K562 (cell line): ENCODE measurements around the gene LIMK1. TPM values are rescaled to one million over a fixed set of nuclear protein-coding genes. Genes with fewer than 3 reads are reported as not detected.

Experiments used
- ATAC-seq: fragments of 200-7000 bp; cut with Tn5 transposase; 3 replicates; pipeline ENCODE4 v1.9.1; 2020; ENCODE audit warnings: moderate library complexity
- BruUV-seq: library from RNA; stranded (reverse); fragments of 400-500 nt; replicated peaks from 2 replicates; lab custom pipeline; 2021; lab: Mats Ljungman, UMichigan
- CTCF ChIA-PET: fragments of 300-600 bp; formaldehyde crosslinking; extraction: SDS; loops from one replicate; lab custom pipeline; 2021; ENCODE audit warnings: low intra/inter-chr PET ratio; lab: Yijun Ruan, JAX
- POLR2A ChIA-PET: fragments of 300-600, 350-650 bp; sonication (Branson Sonifier 250); formaldehyde crosslinking; extraction: SDS; loops from one replicate; lab custom pipeline; 2021; ENCODE audit warnings: antibody characterized with exemption, inconsistent platforms; lab: Yijun Ruan, JAX
- DNase-seq, 4 experiments: peaks; one replicate each; pipeline versions ENCODE4 v3.0.0 to v3.0.0-alpha.2; 2011 to 2018; ENCODE audit warnings: low spot score in 3 of 4, mixed read lengths in 3 of 4; ENCODE audit errors: extremely low read depth in 1 of 4
- FAIRE-seq: peaks from 2 replicates; lab custom pipeline; 2011; peaks lifted over from hg19 to GRCh38; lab: Jason Lieb, UNC
- H2AFZ ChIP-seq: 2 replicates; pipeline ENCODE4 v1.6.0; 2011; ENCODE audit warnings: low read depth, low read length, control low read depth, inconsistent platforms
- H3K27ac ChIP-seq: fragments of 200-600 bp; 3 replicates; pipeline ENCODE4 v1.8.0; 2011; ENCODE audit warnings: low read depth, mild to moderate bottlenecking, control low read depth, inconsistent platforms, low read length, moderate library complexity, mixed read lengths; ENCODE audit errors: extremely low read depth
- H3K27me3 ChIP-seq, 2 experiments: fragments of 300-600 bp in 1 of 2; 2 replicates in 1 of 2; 3 replicates in 1 of 2; pipeline versions ENCODE4 v1.6.0 to v1.8.0; 2011; ENCODE audit warnings: inconsistent platforms in 2 of 2, low read length in 2 of 2, mild to moderate bottlenecking in 1 of 2, mixed read lengths in 1 of 2, moderate library complexity in 1 of 2; ENCODE audit not compliant: control insufficient read depth in 2 of 2, insufficient read depth in 2 of 2
- H3K36me3 ChIP-seq: fragments of 300-600 bp; 3 replicates; pipeline ENCODE4 v1.8.0; 2011; ENCODE audit warnings: mild to moderate bottlenecking, low read length, inconsistent platforms; ENCODE audit not compliant: control insufficient read depth, insufficient read depth
- H3K4me1 ChIP-seq, 2 experiments: fragments of 200-600 bp in 1 of 2; replicated peaks in 1 of 2; 2 replicates in 1 of 2; 3 replicates in 1 of 2; pipeline versions ENCODE4 v1.5.1 to v1.8.0; 2011; ENCODE audit warnings: inconsistent platforms in 2 of 2, low read length in 2 of 2, mild to moderate bottlenecking in 1 of 2, mixed read lengths in 1 of 2, moderate library complexity in 1 of 2; ENCODE audit not compliant: control insufficient read depth in 2 of 2, insufficient read depth in 2 of 2
- H3K4me2 ChIP-seq: 2 replicates; pipeline ENCODE4 v1.6.1; 2011; ENCODE audit warnings: low read length, control low read depth, inconsistent platforms, mixed read lengths; ENCODE audit not compliant: insufficient read depth
- H3K4me3 ChIP-seq: fragments of 200-600 bp; sonication (generic), shearing (Covaris generic); 2 replicates; pipeline ENCODE4 v1.5.1; 2016; ENCODE audit warnings: control low read depth, inconsistent platforms
- H3K79me2 ChIP-seq: fragments of 200-600 bp; 3 replicates; pipeline ENCODE4 v1.8.0; 2011; ENCODE audit warnings: low read length, inconsistent platforms; ENCODE audit not compliant: control insufficient read depth, insufficient read depth
- H3K9ac ChIP-seq, 2 experiments: 2 replicates each; pipeline versions ENCODE4 v1.6.0 to v1.6.1; 2011; ENCODE audit warnings: low read depth in 2 of 2, low read length in 2 of 2, control low read depth in 1 of 2, inconsistent platforms in 1 of 2, mild to moderate bottlenecking in 1 of 2, mixed read lengths in 1 of 2; ENCODE audit not compliant: insufficient read depth in 1 of 2
- H3K9me1 ChIP-seq: one replicate; pipeline ENCODE4 v1.6.0; 2011; ENCODE audit warnings: inconsistent platforms, mild to moderate bottlenecking, low read length, moderate library complexity; ENCODE audit not compliant: control insufficient read depth, insufficient read depth
- H3K9me3 ChIP-seq: replicated peaks from 2 replicates; pipeline ENCODE4 v1.5.1; 2011; ENCODE audit warnings: low read depth, low read length, inconsistent platforms; ENCODE audit not compliant: control insufficient read depth, insufficient read depth
- H4K20me1 ChIP-seq: replicated peaks from 2 replicates; pipeline ENCODE4 v1.6.1; 2011; ENCODE audit warnings: low read length, inconsistent platforms, mixed read lengths; ENCODE audit not compliant: control insufficient read depth, insufficient read depth
- ARNT ChIP-seq, 2 experiments: fragments of 450-650 bp; IDR thresholded peaks; 2 replicates each; pipeline ENCODE4 v1.6.1; 2016; ENCODE audit warnings: mild to moderate bottlenecking in 1 of 2
- BRD4 ChIP-seq: fragments of 200-600 bp; sonication (generic); IDR thresholded peaks from 2 replicates; pipeline ENCODE4 v1.6.1; 2017; ENCODE audit warnings: inconsistent platforms
- ELF4 ChIP-seq: fragments of 450-650 bp; formaldehyde crosslinking; IDR thresholded peaks from 2 replicates; pipeline ENCODE4 v1.4.0; 2022; ENCODE audit warnings: missing genetic modification characterization
- EP300 ChIP-seq: IDR thresholded peaks from 2 replicates; pipeline ENCODE4 v1.6.1; 2012; ENCODE audit warnings: low read length, improper control_type of control experiment
- ETV1 ChIP-seq: fragments of 450-650 bp; conservative IDR thresholded peaks from 2 replicates; pipeline ENCODE4 v1.6.1; 2016; ENCODE audit warnings: missing genetic modification characterization, control low read depth, low read depth, missing compliant biosample characterization
- FOS ChIP-seq: IDR thresholded peaks from 3 replicates; pipeline ENCODE4 v1.6.1; 2011; ENCODE audit not compliant: insufficient read length; ENCODE audit errors: extremely low read depth
- FOXP1 ChIP-seq: sonication (generic); formaldehyde crosslinking; IDR thresholded peaks from 2 replicates; pipeline ENCODE4 v1.8.0; 2022; ENCODE audit warnings: mild to moderate bottlenecking, missing genetic modification reagents
- GTF2F1 ChIP-seq: IDR thresholded peaks from 2 replicates; pipeline ENCODE4 v1.6.1; 2011; ENCODE audit warnings: low read depth, low read length, improper control_type of control experiment
- MEF2D ChIP-seq: conservative IDR thresholded peaks from 2 replicates; pipeline ENCODE4 v1.6.1; 2016; ENCODE audit warnings: low read depth, missing genetic modification characterization, missing compliant biosample characterization
- MTA1 ChIP-seq: fragments of 450-650 bp; IDR thresholded peaks from 2 replicates; pipeline ENCODE4 v1.6.1; 2017; ENCODE audit warnings: borderline replicate concordance
- NR4A1 ChIP-seq, 2 experiments: fragments of 250-450 bp in 1 of 2; fragments of 450-650 bp in 1 of 2; sonication (Bioruptor Pico) in 1 of 2; IDR thresholded peaks; 2 replicates each; pipeline versions ENCODE4 v1.4.0 to v1.6.1; 2016 to 2020; ENCODE audit warnings: mild to moderate bottlenecking in 2 of 2, missing compliant biosample characterization in 1 of 2, missing genetic modification characterization in 1 of 2, moderate library complexity in 1 of 2
- RCOR1 ChIP-seq, 2 experiments: IDR thresholded peaks; 2 replicates each; pipeline ENCODE4 v1.6.1; 2012; ENCODE audit warnings: low read depth in 2 of 2, low read length in 2 of 2, borderline replicate concordance in 1 of 2, improper control_type of control experiment in 1 of 2
- ZNF134 ChIP-seq: fragments of 250-450 bp; sonication (Bioruptor Pico); conservative IDR thresholded peaks from 2 replicates; pipeline ENCODE4 v1.4.0; 2020
- ZNF561 ChIP-seq: fragments of 450-650 bp; formaldehyde crosslinking; conservative IDR thresholded peaks from 2 replicates; pipeline ENCODE4 v1.4.0; 2020; ENCODE audit warnings: mild to moderate bottlenecking, moderate library complexity
- ZNF699 ChIP-seq: fragments of 250-450 bp; sonication (Bioruptor Pico); IDR thresholded peaks from 2 replicates; pipeline ENCODE4 v1.8.0; 2021; ENCODE audit warnings: mild to moderate bottlenecking, moderate library complexity; ENCODE audit not compliant: insufficient replicate concordance
- WGBS: fragments of 100-300 bp; shearing (Covaris generic); methylation state at CpG from one replicate; pipeline ENCODE4 v1.1.6; 2016; ENCODE audit warnings: low coverage, mixed read lengths; ENCODE audit not compliant: insufficient coverage; ENCODE audit errors: missing lambda C conversion rate; 5-methylcytosine and 5-hydroxymethylcytosine counted together
- in situ Hi-C: fragments of 300-500 bp; cut with MboI; formaldehyde crosslinking; loops from 4 replicates; pipeline ENCODE4 v1.15.0; 2018; ENCODE audit warnings: inconsistent platforms, mixed read lengths
- intact Hi-C: fragments of 100-400 bp; cut with micrococcal nuclease; formaldehyde crosslinking; loops from 2 replicates; pipeline ENCODE4 v1.14.2; 2022
- polyA plus RNA-seq, 8 experiments: library from polyadenylated mRNA; depleted of rRNA in 4 of 8; stranded (reverse) in 5 of 8; unstranded in 3 of 8; fragments of >200 nt; fragmentation: Nextera tagmentation in 2 of 8; fragmentation: Illumina TruSeq in 1 of 8; extraction: Ambion mirVana in 2 of 8; extraction: Trizol in 1 of 8; gene quantifications; 2 replicates each; pipeline versions ENCODE4 v1.2.1 to v1.2.3, GENCODE V29; 2011 to 2014; ENCODE audit warnings: inconsistent platforms in 1 of 8, missing spikeins in 1 of 8
- total RNA-seq, 7 experiments: library from RNA; depleted of rRNA in 6 of 7; stranded (reverse); fragments of >200 nt in 6 of 7; fragmentation: Illumina TruSeq in 2 of 7; extraction: Trizol in 2 of 7; gene quantifications; 2 replicates each; pipeline versions ENCODE4 v1.2.1 to v1.2.3, GENCODE V29; 2011 to 2021; ENCODE audit warnings: low replicate concordance in 1 of 7

The LIMK1 gene
- total and polyA plus RNA-seq, 9 of the 15 experiments (the other 6 are each of a cell fraction or from before 2014, with no cell fraction given) = 0.14 to 30.0 (median 15.9) TPM

DNA sequence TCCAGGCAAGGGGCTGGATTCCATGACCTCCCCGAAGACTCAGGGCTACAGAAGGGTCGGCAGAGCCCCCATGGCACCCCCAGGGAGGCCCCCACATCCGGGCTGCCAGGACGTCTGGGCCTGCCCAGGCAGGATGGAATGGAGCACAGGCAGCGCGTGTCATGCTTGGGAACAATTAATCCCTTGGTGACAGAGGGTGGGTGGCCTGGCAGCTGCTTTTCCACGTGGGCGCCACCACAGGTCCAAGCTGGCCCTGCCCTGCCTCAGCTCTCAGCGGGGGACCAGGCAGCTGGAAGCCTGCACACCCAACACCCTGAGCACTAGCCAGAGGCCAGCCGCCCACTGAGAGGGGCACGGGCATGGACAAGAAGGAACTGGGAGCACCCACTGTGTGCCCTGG is 44.3 kb upstream of the LIMK1 start:
- POLR2A ChIA-PET = interaction anchor here (0.7 kb wide), 1 partner anchor 169 kb away, joined by 3 read pairs; no protein-coding TSS in a partner anchor
- Histone ChIP-seq H3K36me3 (no peaks in the 10 kb centered on the region), H3K9me1 (no peaks in the 10 kb centered on the region), H3K79me2 (no peaks in the 10 kb centered on the region), H4K20me1 (peaks cover 11% of the 10 kb centered on the region), H3K9me3 (no peaks in the 10 kb centered on the region), H3K4me2 (no peak overlapping the region), H3K27ac (no peak overlapping the region), H3K27me3 (peaks cover 42 to 84% of the 10 kb centered on the region in 2 experiments; a peak in 4 of 5 replicates), H3K4me3 (no peak overlapping the region), H3K4me1 (peaks cover 0 to 10% of the 10 kb centered on the region in 2 experiments; a peak in 1 of 5 replicates), H3K9ac (no peak overlapping the region), H2AFZ (no peak overlapping the region)
- CTCF ChIA-PET = no interaction called here
- BruUV-seq = no TSS peak
- TF ChIP-seq MEF2D = no peak
- TF ChIP-seq FOXP1 (CRISPR knock-in tag) = no peak
- no peak for TF ChIP-seq EP300
- no peak for TF ChIP-seq NR4A1 (CRISPR knock-in tag; IDR thresholded peaks at IDR 0.05)
- no peak for TF ChIP-seq NR4A1 (tag; IDR thresholded peaks at IDR 0.05)
- intact Hi-C loops (no loop called here), in situ Hi-C loops (no loop called here)
- FAIRE-seq (no peak), DNase-seq (no peak), ATAC-seq (no peak)
- 2% methylated on average over 11 of the region's 11 CpGs for WGBS

DNA sequence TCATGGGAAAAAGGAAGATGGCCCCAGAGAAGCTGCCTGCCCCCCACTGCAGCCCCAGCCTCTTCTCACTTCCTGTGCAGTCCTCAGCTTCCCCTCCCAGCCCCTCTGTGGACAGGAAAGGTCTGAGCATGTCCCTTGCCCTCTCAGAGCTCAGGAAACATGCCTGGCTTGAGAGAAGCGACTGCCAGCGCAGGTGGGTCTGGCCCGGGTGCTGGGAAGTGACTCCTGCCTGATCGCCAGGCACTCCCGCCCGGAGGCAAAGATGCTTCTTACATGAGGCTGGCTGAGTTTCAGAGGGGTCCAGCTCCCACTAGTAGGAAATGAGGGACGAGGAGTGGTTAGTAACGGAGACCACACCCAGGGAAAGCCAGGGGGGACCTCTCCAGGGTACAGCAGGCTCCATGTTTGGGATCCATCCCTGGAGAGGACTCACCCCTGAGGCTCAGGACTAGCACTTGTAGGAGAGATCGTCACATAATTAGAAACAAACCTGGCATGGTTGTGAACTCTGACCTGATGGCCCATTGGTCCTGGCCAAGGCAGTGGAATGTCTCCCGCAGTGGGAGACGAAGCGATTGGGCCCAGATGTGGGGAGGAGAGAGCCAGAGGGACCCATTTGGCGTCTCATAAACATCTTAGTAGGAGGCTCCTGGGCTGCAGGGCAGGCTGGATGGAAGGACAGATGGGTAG is 43.4 kb upstream of the LIMK1 start:
- Histone ChIP-seq H3K4me2 (no peak overlapping the region), H3K9me3 (no peaks in the 10 kb centered on the region), H3K36me3 (no peaks in the 10 kb centered on the region), H4K20me1 (peaks cover 11% of the 10 kb centered on the region), H2AFZ (no peak overlapping the region), H3K27ac (no peak overlapping the region), H3K4me1 (peaks cover 0 to 10% of the 10 kb centered on the region in 2 experiments; a peak in 1 of 5 replicates), H3K9me1 (no peaks in the 10 kb centered on the region), H3K4me3 (no peak overlapping the region), H3K79me2 (no peaks in the 10 kb centered on the region), H3K27me3 (peaks cover 49 to 86% of the 10 kb centered on the region in 2 experiments; a peak in 4 of 5 replicates), H3K9ac (0 out of 4 replicates have a peak overlapping the region, but pooled peaks of 1 of the 2 experiments have one; percentile 33)
- WGBS = 1% methylated on average over 13 of the region's 13 CpGs
- FAIRE-seq = no peak
- ChIA-PET POLR2A (no interaction called here), CTCF (no interaction called here)
- no TSS peak for BruUV-seq
- DNase-seq = no peak
- no peak for ATAC-seq
- intact Hi-C loops (no loop called here), in situ Hi-C loops (no loop called here)
- TF ChIP-seq ZNF699 (CRISPR knock-in tag) (no peak), ETV1 (tag) (no peak), ELF4 (CRISPR knock-in tag) (no peak), MTA1 (no peak), ZNF561 (CRISPR knock-in tag) (no peak), ZNF134 (CRISPR knock-in tag) (no peak), RCOR1 (IDR thresholded peaks at IDR 0.05; ENCODE audit: borderline replicate concordance in 1 of 2, low read depth in 2 of 2, low read length in 2 of 2) (no peak), BRD4 (no peak), ARNT (IDR thresholded peaks at IDR 0.05) (no peak), FOS (no peak), GTF2F1 (no peak)
